Sigmoid colon (tissue), 4 donors: ENCODE results near the gene PRX.

ENCODE experiments used
- CTCF ChIP-seq, 4 experiments: fragments of 450-650 bp in 3 of 4; fragments of 200-600 bp in 1 of 4; IDR thresholded peaks; one replicate each; pipeline ENCODE4 v1.5.1; 2016 to 2019; ENCODE audit warnings: antibody characterized with exemption in 4 of 4, mild to moderate bottlenecking in 3 of 4, moderate library complexity in 2 of 4
- EP300 ChIP-seq, 4 donors: sonication (generic); formaldehyde crosslinking; IDR thresholded peaks; one replicate each; pipeline ENCODE4 v1.6.1; 2017; ENCODE audit warnings: antibody characterized with exemption in 4 of 4
- POLR2A ChIP-seq, 2 donors: fragments of 450-650 bp; IDR thresholded peaks; one replicate each; pipeline ENCODE4 v1.6.1; 2016; ENCODE audit warnings: antibody characterized with exemption in 2 of 2, mild to moderate bottlenecking in 2 of 2, moderate library complexity in 2 of 2
- POLR2AphosphoS5 ChIP-seq, 4 donors: sonication (generic); formaldehyde crosslinking; IDR thresholded peaks; one replicate each; pipeline ENCODE4 v1.6.1; 2017; ENCODE audit warnings: antibody characterized with exemption in 4 of 4

GRCh38 chr19:40441719-40442253 is 28.6 kb upstream of the PRX start:
- TF ChIP-seq CTCF (IDR thresholded peaks at IDR 0.05) (no peak), POLR2A (IDR thresholded peaks at IDR 0.05) (no peak), POLR2AphosphoS5 (IDR thresholded peaks at IDR 0.05) (no peak), EP300 (IDR thresholded peaks at IDR 0.05) (no peak)
